ENCODE data around the gene TMEFF1. TPM values are rescaled to one million over a fixed set of nuclear protein-coding genes. Genes with fewer than 3 reads are reported as not detected.

TMEFF1 gene
- total and polyA plus RNA-seq, 10 of the 15 experiments (the other 5 are each of a cell fraction or from before 2014, with no cell fraction given) = 0.03 to 0.55 (median 0.11) TPM; not detected in 3

DNA sequence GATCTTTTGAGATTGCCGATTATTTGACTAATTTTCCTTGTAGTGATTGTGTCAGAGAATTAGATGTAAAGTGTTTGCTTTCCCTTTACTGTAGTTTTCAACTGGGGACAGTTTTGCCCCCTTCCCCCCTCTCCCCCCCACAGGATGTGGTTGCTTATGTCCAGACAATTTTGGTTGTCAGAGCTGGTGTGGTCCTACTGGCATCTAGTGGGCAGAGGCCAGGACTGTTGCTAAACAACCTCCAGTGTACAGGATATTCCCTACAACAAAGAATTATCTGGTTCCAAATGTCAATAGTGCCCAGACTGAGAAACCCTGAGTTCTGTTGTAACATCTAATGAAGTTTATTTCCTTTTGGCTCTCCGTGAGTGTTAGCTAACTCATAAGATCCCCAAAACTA is 20.0 kb downstream of the TMEFF1 start:
- RAD21 ChIA-PET (ENCODE audit: unreplicated experiment) = no interaction called here
- DNase-seq (ENCODE audit: low read depth, low spot score) (no peak), ATAC-seq (peak; percentile 51), FAIRE-seq (no peak)
- H3K4me2 ChIP-seq (ENCODE audit: control insufficient read depth, insufficient read depth) = no peak overlapping the region
- TF ChIP-seq RAD21 (IDR thresholded peaks at IDR 0.05; ENCODE audit: insufficient read depth, low read depth, low read length) (peak; percentile 49), ZNF24 (IDR thresholded peaks at IDR 0.05) (no peak), MLLT1 (IDR thresholded peaks at IDR 0.05) (no peak), SMC3 (IDR thresholded peaks at IDR 0.05; ENCODE audit: borderline replicate concordance, low read length) (0 out of 2 replicates have a peak, but pooled peaks have one; percentile 4), SREBF1 (IDR thresholded peaks at IDR 0.05; ENCODE audit: low read length) (no peak), CREB1 (IDR thresholded peaks at IDR 0.05; ENCODE audit: low read depth) (no peak), RBBP5 (conservative IDR thresholded peaks at IDR 0.05) (no peak), RUNX3 (IDR thresholded peaks at IDR 0.05; ENCODE audit: low read length) (peak; percentile 60; the same call in 1 of the 2 replicates)
- TF ChIP-seq, protein P1, sequence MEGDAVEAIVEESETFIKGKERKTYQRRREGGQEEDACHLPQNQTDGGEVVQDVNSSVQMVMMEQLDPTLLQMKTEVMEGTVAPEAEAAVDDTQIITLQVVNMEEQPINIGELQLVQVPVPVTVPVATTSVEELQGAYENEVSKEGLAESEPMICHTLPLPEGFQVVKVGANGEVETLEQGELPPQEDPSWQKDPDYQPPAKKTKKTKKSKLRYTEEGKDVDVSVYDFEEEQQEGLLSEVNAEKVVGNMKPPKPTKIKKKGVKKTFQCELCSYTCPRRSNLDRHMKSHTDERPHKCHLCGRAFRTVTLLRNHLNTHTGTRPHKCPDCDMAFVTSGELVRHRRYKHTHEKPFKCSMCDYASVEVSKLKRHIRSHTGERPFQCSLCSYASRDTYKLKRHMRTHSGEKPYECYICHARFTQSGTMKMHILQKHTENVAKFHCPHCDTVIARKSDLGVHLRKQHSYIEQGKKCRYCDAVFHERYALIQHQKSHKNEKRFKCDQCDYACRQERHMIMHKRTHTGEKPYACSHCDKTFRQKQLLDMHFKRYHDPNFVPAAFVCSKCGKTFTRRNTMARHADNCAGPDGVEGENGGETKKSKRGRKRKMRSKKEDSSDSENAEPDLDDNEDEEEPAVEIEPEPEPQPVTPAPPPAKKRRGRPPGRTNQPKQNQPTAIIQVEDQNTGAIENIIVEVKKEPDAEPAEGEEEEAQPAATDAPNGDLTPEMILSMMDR (IDR thresholded peaks at IDR 0.05 in 2 of 3, conservative IDR thresholded peaks at IDR 0.05 in 1 of 3; ENCODE audit: control insufficient read depth in 2 of 3, extremely low read depth in 1 of 3, insufficient read depth in 1 of 3, low read depth in 3 of 3, low read length in 3 of 3) = peak in 2 of 3 experiments; percentile 9 to 15; a peak in 1 of 6 replicates
- no peaks in the 10 kb centered on the region for H3K9me3 ChIP-seq (replicated peaks; ENCODE audit: control insufficient read depth, insufficient read depth, low read length)
- H3K9ac ChIP-seq (ENCODE audit: control insufficient read depth, insufficient read depth, low read length) = no peak overlapping the region
- H3K27me3 ChIP-seq (replicated peaks in 1 of 2; ENCODE audit: control insufficient read depth in 2 of 2, insufficient read depth in 2 of 2, low read length in 1 of 2) = no peaks in the 10 kb centered on the region
- no peaks in the 10 kb centered on the region for H4K20me1 ChIP-seq (ENCODE audit: control insufficient read depth, insufficient read depth)
- no peak overlapping the region for H2AFZ ChIP-seq (ENCODE audit: control insufficient read depth, low read depth, low read length)
- POLR2A ChIA-PET = no interaction called here
- intact Hi-C loops (cut with micrococcal nuclease; ENCODE audit: unreplicated experiment) (no loop called here), in situ Hi-C loops (cut with MboI) (no loop called here)
- WGBS (ENCODE audit: insufficient coverage, insufficient replicate concordance, low lambda C conversion rate, missing lambda C conversion rate) = 44% methylated on average over 2 of the region's 2 CpGs
- CTCF ChIA-PET = no interaction called here
- H3K36me3 ChIP-seq (ENCODE audit: control insufficient read depth in 2 of 2, insufficient read depth in 2 of 2, low read length in 1 of 2) = no peaks in the 10 kb centered on the region
- no peaks in the 10 kb centered on the region for H3K79me2 ChIP-seq (ENCODE audit: control insufficient read depth, insufficient read depth, low read length)
- SMC1A ChIA-PET (ENCODE audit: uncharacterized antibody, unreplicated experiment) = no interaction called here
- H3K4me1 ChIP-seq (ENCODE audit: control insufficient read depth, insufficient read depth, low read length) = no peaks in the 10 kb centered on the region
- no peak overlapping the region for H3K27ac ChIP-seq (ENCODE audit: control insufficient read depth, insufficient read depth)
- no TSS peak for BruUV-seq (replicated peaks)
- H3K4me3 ChIP-seq = no peak overlapping the region

Data from GM12878 (cell line).